GM12878 (cell line): ENCODE measurements around the gene ZNF608. TPM values are rescaled to one million over a fixed set of nuclear protein-coding genes. Genes with fewer than 3 reads are reported as not detected.

Experiments
- ATAC-seq: fragments of 200-7000 bp; cut with Tn5 transposase; 3 replicates; pipeline ENCODE4 v1.9.1; 2020; ENCODE audit warnings: mild to moderate bottlenecking, moderate library complexity
- BruUV-seq: library from RNA; stranded (reverse); fragments of 400-500 nt; replicated peaks from 2 replicates; lab custom pipeline; 2021; lab: Mats Ljungman, UMichigan
- CTCF ChIA-PET: fragments of 300-600 bp; sonication (Branson Sonifier 250); formaldehyde crosslinking; extraction: SDS; loops from one replicate; lab custom pipeline; 2021; ENCODE audit warnings: inconsistent platforms; lab: Yijun Ruan, JAX
- POLR2A ChIA-PET: fragments of 350-600 bp; formaldehyde crosslinking; extraction: SDS; loops from one replicate; lab custom pipeline; 2021; ENCODE audit warnings: inconsistent platforms; lab: Charles Lee
- RAD21 ChIA-PET: fragments of 300-600 bp; sonication (Branson Sonifier 250); formaldehyde crosslinking; loops from one replicate; lab custom pipeline; 2023; ENCODE audit warnings: antibody characterized with exemption; ENCODE audit not compliant: unreplicated experiment; lab: Charles Lee
- SMC1A ChIA-PET: fragments of 300-600 bp; sonication (Branson Sonifier 250); formaldehyde crosslinking; loops from one replicate; lab custom pipeline; 2023; ENCODE audit not compliant: unreplicated experiment, uncharacterized antibody; lab: Charles Lee
- DNase-seq: peaks from one replicate; pipeline ENCODE4 v3.0.0-alpha.2; 2011; ENCODE audit warnings: low read depth, low spot score
- FAIRE-seq: peaks from 3 replicates; lab custom pipeline; 2011; peaks lifted over from hg19 to GRCh38; lab: Jason Lieb, UNC
- H2AFZ ChIP-seq: 2 replicates; pipeline ENCODE4 v1.6.0; 2011; ENCODE audit warnings: low read depth, low read length, control low read depth; ENCODE audit not compliant: control insufficient read depth
- H3K27ac ChIP-seq: 2 replicates; pipeline ENCODE4 v1.5.1; 2011; ENCODE audit warnings: control low read depth; ENCODE audit not compliant: control insufficient read depth, insufficient read depth
- H3K27me3 ChIP-seq, 2 experiments: replicated peaks in 1 of 2; 2 replicates each; pipeline versions ENCODE4 v1.6.0 to v1.6.1; 2011; ENCODE audit warnings: low read length in 1 of 2; ENCODE audit not compliant: control insufficient read depth in 2 of 2, insufficient read depth in 2 of 2
- H3K36me3 ChIP-seq, 2 experiments: 2 replicates each; pipeline ENCODE4 v1.5.1; 2011; ENCODE audit warnings: low read length in 1 of 2; ENCODE audit not compliant: control insufficient read depth in 2 of 2, insufficient read depth in 2 of 2
- H3K4me1 ChIP-seq: 2 replicates; pipeline ENCODE4 v1.6.1; 2011; ENCODE audit warnings: mild to moderate bottlenecking, low read length, moderate library complexity, mixed read lengths; ENCODE audit not compliant: control insufficient read depth, insufficient read depth
- H3K4me2 ChIP-seq: 2 replicates; pipeline ENCODE4 v1.6.0; 2011; ENCODE audit warnings: control low read depth; ENCODE audit not compliant: control insufficient read depth, insufficient read depth
- H3K4me3 ChIP-seq: fragments of 200-600 bp; sonication (generic); 2 replicates; pipeline ENCODE4 v1.5.1; 2016
- H3K79me2 ChIP-seq: 2 replicates; pipeline ENCODE4 v1.6.0; 2011; ENCODE audit warnings: low read length; ENCODE audit not compliant: control insufficient read depth, insufficient read depth
- H3K9ac ChIP-seq: 2 replicates; pipeline ENCODE4 v1.8.0; 2011; ENCODE audit warnings: low read length, control low read depth, mixed read lengths; ENCODE audit not compliant: control insufficient read depth, insufficient read depth
- H3K9me3 ChIP-seq: replicated peaks from 3 replicates; pipeline ENCODE4 v1.5.1; 2011; ENCODE audit warnings: mild to moderate bottlenecking, low read length; ENCODE audit not compliant: control insufficient read depth, insufficient read depth
- H4K20me1 ChIP-seq: 2 replicates; pipeline ENCODE4 v1.6.0; 2011; ENCODE audit not compliant: control insufficient read depth, insufficient read depth
- ATF7 ChIP-seq: fragments of 450-650 bp; IDR thresholded peaks from 2 replicates; pipeline ENCODE4 v1.6.1; 2016; ENCODE audit warnings: low read depth, mild to moderate bottlenecking
- CEBPB ChIP-seq, 2 experiments: fragments of 150-350 bp in 1 of 2; IDR thresholded peaks; 2 replicates each; pipeline ENCODE4 v1.6.1; 2012 to 2014; ENCODE audit warnings: low read depth in 2 of 2, low read length in 2 of 2, borderline replicate concordance in 1 of 2, inconsistent platforms in 1 of 2
- CEBPZ ChIP-seq: fragments of 150-350 bp; IDR thresholded peaks from 2 replicates; pipeline ENCODE4 v1.6.1; 2016; ENCODE audit warnings: low read depth, low read length
- CHD2 ChIP-seq: IDR thresholded peaks from 2 replicates; pipeline ENCODE4 v1.6.1; 2011; ENCODE audit warnings: low read depth, low read length, improper control_type of control experiment, borderline replicate concordance
- MEF2A ChIP-seq: IDR thresholded peaks from 2 replicates; pipeline ENCODE4 v1.6.1; 2011; ENCODE audit warnings: low read depth, mild to moderate bottlenecking, low read length, moderate library complexity; ENCODE audit not compliant: insufficient read depth
- MEF2B ChIP-seq: fragments of 450-650 bp; IDR thresholded peaks from 2 replicates; pipeline ENCODE4 v1.6.1; 2018; ENCODE audit warnings: mild to moderate bottlenecking, moderate library complexity; ENCODE audit not compliant: partially characterized antibody, poor library complexity, severe bottlenecking
- MYC ChIP-seq: IDR thresholded peaks from 2 replicates; pipeline ENCODE4 v1.6.1; 2011; ENCODE audit warnings: mild to moderate bottlenecking, low read length, moderate library complexity, inconsistent platforms; ENCODE audit not compliant: insufficient read depth, insufficient replicate concordance, insufficient read length, severe bottlenecking
- NFIC ChIP-seq: IDR thresholded peaks from 2 replicates; pipeline ENCODE4 v1.6.1; 2012; ENCODE audit warnings: low read depth, mild to moderate bottlenecking, inconsistent platforms, low read length, moderate library complexity
- NFXL1 ChIP-seq: fragments of 450-650 bp; IDR thresholded peaks from 2 replicates; pipeline ENCODE4 v1.6.1; 2017; ENCODE audit warnings: antibody characterized with exemption, mild to moderate bottlenecking, borderline replicate concordance
- SIN3A ChIP-seq: IDR thresholded peaks from 2 replicates; pipeline ENCODE4 v1.6.1; 2012; ENCODE audit warnings: low read depth, low read length, improper control_type of control experiment
- STAT3 ChIP-seq: IDR thresholded peaks from 2 replicates; pipeline ENCODE4 v1.6.1; 2011; ENCODE audit warnings: low read depth, low read length, improper control_type of control experiment
- TAF1 ChIP-seq: IDR thresholded peaks from 2 replicates; pipeline ENCODE4 v1.6.1; 2011; ENCODE audit warnings: mild to moderate bottlenecking, low read depth, low read length, borderline replicate concordance
- WGBS: methylation state at CpG from one replicate; pipeline ENCODE4 v1.1.6; 2016; ENCODE audit warnings: low lambda C conversion rate; ENCODE audit not compliant: insufficient replicate concordance, insufficient coverage; ENCODE audit errors: missing lambda C conversion rate; 5-methylcytosine and 5-hydroxymethylcytosine counted together
- in situ Hi-C: fragments of 300-500 bp; cut with MboI; formaldehyde crosslinking; loops from 9 replicates; pipeline ENCODE4 v1.14.3; 2018; ENCODE audit warnings: mixed read lengths
- intact Hi-C: fragments of 100-400 bp; cut with micrococcal nuclease; formaldehyde crosslinking; loops from one replicate; pipeline ENCODE4 v1.14.2; 2022; ENCODE audit not compliant: unreplicated experiment
- polyA plus RNA-seq, 11 experiments: library from polyadenylated mRNA; depleted of rRNA in 4 of 11; unstranded in 6 of 11; stranded (reverse) in 5 of 11; fragments of >200 nt; fragmentation: Nextera tagmentation in 4 of 11; fragmentation: Illumina TruSeq in 1 of 11; extraction: Ambion mirVana in 4 of 11; extraction: Trizol in 1 of 11; gene quantifications; 1 replicate in 1 of 11; 2 replicates in 10 of 11; pipeline versions ENCODE4 v1.2.1 to v1.2.3, GENCODE V29; 2011 to 2016; ENCODE audit warnings: inconsistent platforms in 2 of 11, missing spikeins in 2 of 11, low read depth in 1 of 11
- total RNA-seq, 4 experiments: library from RNA; depleted of rRNA in 3 of 4; stranded (reverse); fragments of >200 nt in 3 of 4; fragmentation: Illumina TruSeq in 1 of 4; extraction: Trizol in 1 of 4; gene quantifications; 2 replicates each; pipeline versions ENCODE4 v1.2.1 to v1.2.3, GENCODE V29; 2013 to 2021
- TF ChIP-seq, protein P1 (sequence below): fragments of 450-650 bp; IDR thresholded peaks from 2 replicates; pipeline ENCODE4 v1.6.1; 2016; ENCODE audit warnings: mild to moderate bottlenecking

Gene ZNF608
- total and polyA plus RNA-seq, 10 of the 15 experiments (the other 5 are each of a cell fraction or from before 2014, with no cell fraction given) = 0.19 to 6.7 (median 0.64) TPM

- H3K4me2 ChIP-seq = peak overlapping the region; percentile 24
- H3K9me3 ChIP-seq = no peaks in the 10 kb centered on the region
- H3K79me2 ChIP-seq = peaks cover 50% of the 10 kb centered on the region
- TF ChIP-seq CEBPZ (no peak), TAF1 (no peak), STAT3 (no peak), MEF2A (peak; percentile 55; the same call in 1 of the 2 replicates), ATF7 (no peak), CHD2 (no peak), MEF2B (peak; percentile 22), NFIC (peak; percentile 23; the same call in 1 of the 2 replicates), CEBPB (IDR thresholded peaks at IDR 0.05; ENCODE audit: borderline replicate concordance in 1 of 2, low read depth in 2 of 2, low read length in 2 of 2) (no peak), SIN3A (no peak), MYC (no peak), NFXL1 (no peak)
- TF ChIP-seq, protein P1, sequence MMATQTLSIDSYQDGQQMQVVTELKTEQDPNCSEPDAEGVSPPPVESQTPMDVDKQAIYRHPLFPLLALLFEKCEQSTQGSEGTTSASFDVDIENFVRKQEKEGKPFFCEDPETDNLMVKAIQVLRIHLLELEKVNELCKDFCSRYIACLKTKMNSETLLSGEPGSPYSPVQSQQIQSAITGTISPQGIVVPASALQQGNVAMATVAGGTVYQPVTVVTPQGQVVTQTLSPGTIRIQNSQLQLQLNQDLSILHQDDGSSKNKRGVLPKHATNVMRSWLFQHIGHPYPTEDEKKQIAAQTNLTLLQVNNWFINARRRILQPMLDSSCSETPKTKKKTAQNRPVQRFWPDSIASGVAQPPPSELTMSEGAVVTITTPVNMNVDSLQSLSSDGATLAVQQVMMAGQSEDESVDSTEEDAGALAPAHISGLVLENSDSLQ = no peak
- ChIA-PET RAD21 (interaction anchor here (0.9 to 5.2 kb wide), 9 partner anchors 26 to 217 kb away, joined by 3 to 23 read pairs (median 7); no protein-coding TSS in a partner anchor), CTCF (interaction anchor here (1.7 to 4.7 kb wide), 2 partner anchors 25 to 33 kb away, joined by 4 to 13 read pairs; no protein-coding TSS in a partner anchor), POLR2A (interaction anchor here (1.2 kb wide), 1 partner anchor 22 kb away, joined by 3 read pairs; no protein-coding TSS in a partner anchor), SMC1A (interaction anchor here (0.5 to 4.2 kb wide), 15 partner anchors 10 to 328 kb away, joined by 3 to 15 read pairs (median 6); no protein-coding TSS in a partner anchor)
- H3K4me1 ChIP-seq = peaks cover 65% of the 10 kb centered on the region
- H3K36me3 ChIP-seq = no peaks in the 10 kb centered on the region
- no TSS peak for BruUV-seq
- DNase-seq = no peak
- ATAC-seq = no peak
- 50% methylated on average over 4 of the region's 4 CpGs for WGBS
- H3K27me3 ChIP-seq = no peaks in the 10 kb centered on the region
- H4K20me1 ChIP-seq = no peaks in the 10 kb centered on the region
- H3K9ac ChIP-seq = peak overlapping the region; percentile 36
- H3K27ac ChIP-seq = peak overlapping the region; percentile 78
- in situ Hi-C loops (loop anchor here (25.0 kb wide), 1 partner anchor 1042 kb away; no protein-coding TSS in a partner anchor), intact Hi-C loops (loop anchor here (2.0 kb wide), 1 partner anchor 53 kb away; no protein-coding TSS in a partner anchor)
- H2AFZ ChIP-seq = no peak overlapping the region
- FAIRE-seq = no peak
- no peak overlapping the region; the same call in 1 of the 2 replicates for H3K4me3 ChIP-seq
These were observed 42.4 kb downstream of the ZNF608 start for GRCh38 chr5:124703995-124704394.
